CD4-positive, alpha-beta T cell treated with Interleukin-10 for 1 hour (primary cell): Measurements from ENCODE around the gene HAGHL.

Source experiments
- DNase-seq: peaks from one replicate; pipeline ENCODE4 v3.0.0-alpha.2; 2020

The HAGHL gene

DNA sequence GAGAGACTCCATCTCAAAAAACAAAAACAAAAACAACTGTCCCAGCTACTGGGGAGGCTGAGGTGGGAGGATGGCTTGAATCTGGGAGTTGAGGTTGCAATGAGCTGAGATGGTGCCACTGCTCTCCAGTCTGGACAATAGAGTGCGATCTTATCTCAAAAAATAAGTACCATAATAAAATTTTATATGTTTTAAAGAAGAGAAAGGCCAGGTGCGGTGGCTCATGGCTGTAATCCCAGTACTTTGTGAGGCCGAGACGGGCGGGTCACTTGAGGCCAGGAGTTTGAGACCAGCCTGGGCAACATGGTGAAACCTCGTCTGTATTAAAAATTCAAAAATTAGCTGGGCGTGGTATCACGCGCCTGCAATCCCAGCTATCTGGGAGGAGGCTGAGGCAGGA, 49.9 kb downstream of the HAGHL start:
- DNase-seq, result no peak

DNA sequence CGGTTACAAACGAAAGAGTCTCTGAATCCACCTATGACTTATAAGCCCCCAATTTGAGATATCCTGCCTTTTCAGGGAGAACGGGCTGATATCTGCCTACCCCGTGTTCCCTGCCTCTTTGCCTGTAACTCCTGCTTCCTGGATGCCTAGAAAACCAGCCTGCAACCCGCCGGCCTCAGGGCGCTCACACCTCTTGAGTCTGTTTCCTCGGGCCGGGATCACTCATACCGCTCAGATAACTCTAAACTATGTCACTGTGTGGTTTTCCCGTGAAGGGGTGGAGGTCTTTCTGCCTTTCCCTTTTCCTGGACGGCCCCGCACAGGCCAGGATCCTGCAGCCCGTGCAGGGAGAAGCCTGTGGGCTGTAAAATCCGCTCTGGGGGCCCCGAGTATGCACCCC, 50.9 kb downstream of the HAGHL start:
- DNase-seq, result no peak

DNA sequence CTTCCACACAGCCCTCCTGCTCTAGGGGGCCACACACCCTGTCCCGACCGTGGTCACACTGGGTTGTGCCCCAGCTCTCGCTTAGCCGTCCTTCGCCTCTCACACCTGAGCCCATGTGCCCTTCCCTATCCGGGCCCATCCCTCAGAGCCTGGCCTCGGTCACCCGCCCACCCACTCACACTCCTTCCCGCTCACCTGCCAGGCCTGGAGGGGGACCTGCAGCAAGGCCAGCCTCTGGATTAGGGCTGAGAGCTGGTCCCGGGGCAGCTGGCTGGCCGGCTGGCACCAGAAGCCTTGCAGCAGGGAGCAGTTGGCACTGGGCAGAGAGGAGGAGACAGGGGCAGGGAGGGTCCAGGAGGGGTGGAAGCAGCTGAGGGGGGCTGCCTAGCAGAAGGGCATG, 51.5 kb downstream of the HAGHL start:
- no peak for DNase-seq

DNA sequence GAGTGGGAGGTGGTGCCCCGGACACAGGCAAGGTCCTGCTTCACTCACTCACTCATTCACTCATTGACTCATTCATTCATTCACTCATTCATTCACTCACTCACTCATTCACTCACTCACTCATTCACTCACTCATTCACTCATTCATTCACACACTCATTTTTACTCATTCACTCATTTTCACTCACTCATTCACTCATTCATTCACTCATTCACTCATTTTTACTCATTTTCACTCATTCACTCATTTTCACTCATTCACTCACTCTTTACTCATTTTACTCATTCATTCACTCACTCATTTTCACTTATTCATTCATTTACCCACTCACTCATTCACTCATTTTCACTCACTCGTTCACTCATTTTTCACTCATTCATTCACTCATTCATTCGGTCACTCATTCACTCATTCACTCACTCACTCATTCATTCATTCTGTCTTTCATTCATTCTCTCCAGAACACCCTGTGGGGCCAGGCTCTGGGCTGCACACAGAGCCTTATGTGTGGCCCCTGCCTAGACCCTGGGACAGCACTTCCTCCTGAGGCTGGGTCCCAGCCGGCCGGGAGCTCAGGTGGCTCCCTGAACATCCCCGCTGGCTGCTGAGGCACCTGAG, 52.1 kb downstream of the HAGHL start:
- no peak for DNase-seq
